ENCODE results near the gene BSN.

GRCh38 chr3:49656541-49657112, 102.3 kb downstream of the BSN start:
- TF ChIP-seq, protein P1, sequence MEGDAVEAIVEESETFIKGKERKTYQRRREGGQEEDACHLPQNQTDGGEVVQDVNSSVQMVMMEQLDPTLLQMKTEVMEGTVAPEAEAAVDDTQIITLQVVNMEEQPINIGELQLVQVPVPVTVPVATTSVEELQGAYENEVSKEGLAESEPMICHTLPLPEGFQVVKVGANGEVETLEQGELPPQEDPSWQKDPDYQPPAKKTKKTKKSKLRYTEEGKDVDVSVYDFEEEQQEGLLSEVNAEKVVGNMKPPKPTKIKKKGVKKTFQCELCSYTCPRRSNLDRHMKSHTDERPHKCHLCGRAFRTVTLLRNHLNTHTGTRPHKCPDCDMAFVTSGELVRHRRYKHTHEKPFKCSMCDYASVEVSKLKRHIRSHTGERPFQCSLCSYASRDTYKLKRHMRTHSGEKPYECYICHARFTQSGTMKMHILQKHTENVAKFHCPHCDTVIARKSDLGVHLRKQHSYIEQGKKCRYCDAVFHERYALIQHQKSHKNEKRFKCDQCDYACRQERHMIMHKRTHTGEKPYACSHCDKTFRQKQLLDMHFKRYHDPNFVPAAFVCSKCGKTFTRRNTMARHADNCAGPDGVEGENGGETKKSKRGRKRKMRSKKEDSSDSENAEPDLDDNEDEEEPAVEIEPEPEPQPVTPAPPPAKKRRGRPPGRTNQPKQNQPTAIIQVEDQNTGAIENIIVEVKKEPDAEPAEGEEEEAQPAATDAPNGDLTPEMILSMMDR (IDR thresholded peaks at IDR 0.05), result no peak
- no peak for TF ChIP-seq POLR2A (IDR thresholded peaks at IDR 0.05)

Measured in heart left ventricle (tissue), 13 donors.